HG03565 (cell line): ENCODE data around the gene PPFIBP2.
A peak's percentile ranks its signal among the peaks of the same experiment; 100 is the strongest.
"Not testable (repeated sequence)": the region's sequence is repeated elsewhere in the genome, so short reads cannot be mapped to it uniquely, and the experiment has no call there.

Experiments used
- ATAC-seq: cut with Tn5 transposase; IDR thresholded peaks from one replicate; pipeline ENCODE4 v1.9.1; 2021; ENCODE audit warnings: mild to moderate bottlenecking, moderate library complexity; ENCODE audit not compliant: unreplicated experiment

The PPFIBP2 gene

GRCh38 chr11:7655253-7656217, 141.7 kb downstream of the PPFIBP2 start:
- no peak for ATAC-seq

DNA sequence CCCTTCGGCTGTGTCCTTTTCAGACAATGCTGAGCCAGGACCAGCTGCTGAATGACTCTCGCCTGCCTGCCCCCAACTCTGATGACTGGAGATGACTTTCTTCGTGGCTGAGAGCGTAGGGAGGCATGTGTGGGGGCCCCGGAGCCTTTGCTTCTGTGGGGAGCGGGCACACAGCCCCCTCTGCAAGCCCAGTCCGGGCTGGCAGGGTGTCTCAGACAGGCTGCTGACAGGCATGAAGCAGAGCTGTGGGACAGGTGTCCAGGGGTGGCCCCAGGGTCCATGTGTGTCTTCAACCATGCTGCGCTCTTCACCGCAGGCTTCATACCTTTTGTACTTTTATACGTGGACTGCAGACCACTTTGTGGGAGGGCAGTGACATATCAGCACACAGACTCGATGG, 142.9 kb downstream of the PPFIBP2 start:
- no peak for ATAC-seq

DNA sequence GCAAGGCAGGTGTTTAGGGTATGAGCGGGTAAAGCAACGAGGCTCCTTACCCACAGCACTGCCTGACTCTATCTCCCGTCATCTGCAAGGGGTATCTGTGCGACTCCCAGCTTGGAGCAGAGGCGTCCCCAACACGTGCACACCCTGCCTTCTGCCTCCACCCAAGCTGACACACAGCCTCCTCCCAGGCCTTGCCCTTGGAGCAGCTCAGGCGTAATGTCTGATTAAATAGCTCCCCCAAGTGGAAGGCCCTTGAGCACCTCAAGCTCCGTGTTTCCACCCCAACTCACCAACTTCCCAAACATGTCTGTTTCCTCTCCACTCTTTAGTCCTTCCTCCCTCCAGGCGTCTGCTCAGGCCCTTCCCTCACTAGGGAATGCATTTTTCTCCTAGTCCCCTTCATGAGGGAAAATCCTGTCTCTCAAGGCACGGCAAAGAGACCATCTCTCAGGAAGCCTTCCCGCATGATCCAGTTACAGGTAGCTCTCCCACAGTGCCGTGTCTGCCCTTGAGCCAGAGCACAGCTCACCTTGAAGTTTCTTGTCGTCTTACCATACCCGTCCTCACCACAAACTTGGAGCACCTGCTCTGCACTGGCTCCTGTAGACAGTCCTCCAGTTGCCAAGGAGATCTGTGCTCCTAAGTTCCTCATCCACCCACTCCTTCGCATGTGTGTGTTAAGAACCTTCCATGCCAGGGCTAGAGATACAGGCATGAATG, 143.7 kb downstream of the PPFIBP2 start:
- no peak for ATAC-seq

DNA sequence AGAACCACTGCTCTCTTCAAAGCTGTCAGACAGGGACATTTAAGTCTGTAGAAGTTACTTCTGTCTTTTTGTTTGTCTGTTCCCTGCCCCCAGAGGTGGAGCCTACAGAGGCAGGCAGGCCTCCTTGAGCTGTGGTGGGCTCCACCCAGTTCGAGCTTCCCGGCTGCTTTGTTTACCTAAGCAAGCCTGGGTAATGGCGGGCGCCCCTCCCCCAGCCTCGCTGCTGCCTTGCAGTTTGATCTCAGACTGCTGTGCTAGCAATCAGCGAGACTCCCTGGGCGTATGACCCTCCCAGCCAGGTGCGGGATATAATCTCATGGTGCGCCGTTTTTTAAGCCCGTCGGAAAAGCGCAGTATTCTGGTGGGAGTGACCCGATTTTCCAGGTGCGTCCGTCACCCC, 149.7 kb downstream of the PPFIBP2 start:
- not testable (repeated sequence) for ATAC-seq

DNA sequence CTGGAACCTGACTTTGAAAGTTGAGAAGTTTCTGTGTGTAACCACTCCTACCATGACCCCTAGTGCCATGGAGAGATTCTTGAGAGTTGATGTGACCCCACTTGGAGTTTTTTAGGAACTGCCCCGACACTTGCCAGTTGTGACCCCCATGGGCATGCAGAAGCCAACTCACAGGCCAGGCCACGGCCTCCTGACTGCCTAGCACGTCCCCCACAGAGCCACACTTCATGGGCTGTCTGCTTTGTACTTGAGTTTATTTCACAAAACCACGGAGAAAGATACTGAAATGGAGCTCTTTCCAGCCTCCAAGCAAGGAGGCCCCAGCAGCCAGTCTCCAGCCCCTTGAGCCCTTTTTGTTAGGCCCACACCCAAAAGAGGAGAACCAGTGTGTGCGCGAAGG, 151.1 kb downstream of the PPFIBP2 start:
- no peak for ATAC-seq

DNA sequence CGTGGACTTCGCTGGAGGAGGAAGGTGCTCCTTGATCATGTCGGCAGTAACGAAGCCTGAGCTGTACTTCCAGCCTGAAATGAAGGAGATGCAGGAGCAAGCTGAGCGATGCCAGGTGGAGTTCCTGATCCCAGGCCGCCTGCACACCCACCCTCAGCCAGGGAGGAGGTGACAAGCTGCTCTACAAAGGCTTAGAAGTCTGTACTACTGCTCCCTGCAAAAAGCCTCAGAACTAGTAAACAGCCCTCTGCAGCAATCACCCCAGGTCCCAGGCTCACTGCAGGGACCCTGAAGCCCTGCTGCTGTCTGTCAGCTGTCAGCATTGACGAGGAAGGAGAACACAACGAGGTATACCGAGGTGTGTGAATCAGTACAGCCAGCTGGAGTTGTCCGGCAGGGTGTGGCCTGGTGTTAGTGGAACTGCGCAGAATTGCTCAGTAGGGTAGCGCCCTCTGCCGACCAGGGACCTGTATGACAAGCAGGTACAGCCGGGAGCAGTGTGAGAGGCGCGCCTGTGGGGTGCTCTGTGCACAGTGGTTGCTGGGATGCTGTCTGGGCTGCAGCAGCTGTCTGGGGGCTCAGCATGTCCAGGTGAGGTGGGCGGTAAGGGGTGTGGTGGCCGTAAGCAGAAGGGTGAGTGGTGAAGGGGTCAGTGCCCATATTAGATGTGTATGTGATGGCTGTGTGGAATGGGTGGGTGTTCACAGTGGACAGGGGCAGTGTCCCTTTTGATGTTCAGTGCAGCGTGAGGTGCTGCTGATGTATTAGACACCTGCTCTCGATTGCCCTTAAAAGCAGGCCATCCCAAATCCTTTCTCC, 151.9 kb downstream of the PPFIBP2 start:
- ATAC-seq, result peak; percentile 92

- no peak for ATAC-seq
Measured at GRCh38 chr11:7666292-7666866, 152.6 kb downstream of the PPFIBP2 start.

DNA sequence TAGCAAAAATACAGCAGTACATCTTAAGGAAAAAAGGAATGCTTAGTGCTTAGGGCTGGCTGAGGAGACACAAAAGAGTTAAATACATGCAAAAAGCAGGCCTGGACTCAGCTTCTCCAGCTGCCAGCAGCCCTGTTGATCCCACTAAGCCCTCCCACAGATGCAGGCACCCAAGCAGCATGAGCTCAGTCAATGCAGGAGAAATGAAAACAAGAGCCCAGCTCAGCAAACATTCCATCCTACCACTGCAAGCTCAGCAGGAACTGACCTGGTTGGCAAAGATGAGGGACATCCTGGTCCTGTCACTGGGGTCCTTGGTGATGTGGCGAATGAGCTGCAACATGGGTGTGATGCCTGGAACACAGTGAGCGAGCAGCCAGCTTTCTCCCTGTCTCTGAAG, 153.7 kb downstream of the PPFIBP2 start:
- no peak for ATAC-seq

DNA sequence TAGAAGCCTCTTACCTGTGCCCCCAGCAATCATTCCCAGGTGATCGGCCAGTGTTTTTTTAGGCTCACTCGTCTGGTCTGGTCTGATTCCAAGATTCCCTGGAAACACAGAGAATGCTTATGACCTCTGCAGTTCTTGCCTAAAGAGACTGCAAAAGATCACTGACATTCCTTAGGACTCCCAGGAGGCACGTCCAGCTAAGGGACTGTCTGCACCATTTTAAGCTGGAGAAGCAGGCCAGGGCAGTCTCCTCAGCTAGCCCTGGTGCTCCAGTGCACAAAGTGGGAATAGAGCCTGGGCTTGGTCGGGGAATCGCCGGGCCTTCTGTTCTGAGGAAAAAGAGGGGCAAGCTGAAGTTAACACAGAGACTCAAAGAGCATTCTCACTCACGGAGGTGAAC, 154.7 kb downstream of the PPFIBP2 start:
- ATAC-seq, result no peak

DNA sequence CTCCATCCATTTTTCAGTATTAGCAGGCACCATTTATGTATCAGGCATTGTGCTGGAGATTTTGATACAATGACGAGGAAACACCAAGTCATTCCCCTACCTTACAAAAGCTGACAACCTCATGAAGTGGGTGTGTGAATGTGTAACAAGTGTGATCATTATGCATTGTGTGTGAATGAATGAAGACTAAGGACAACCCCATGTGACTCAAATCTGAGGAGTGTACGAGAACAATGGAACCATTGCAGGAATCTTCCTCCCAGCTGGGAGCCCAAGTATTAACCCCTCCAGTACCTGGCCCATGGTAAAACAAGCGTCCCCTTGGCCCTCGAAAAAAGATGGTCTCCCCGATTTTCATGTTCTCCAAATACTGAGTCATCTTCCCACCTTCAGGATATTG, 155.1 kb downstream of the PPFIBP2 start:
- no peak for ATAC-seq

- no peak for ATAC-seq
Measured at GRCh38 chr11:7670641-7671040, 156.8 kb downstream of the PPFIBP2 start.

GRCh38 chr11:7671347-7672215, 157.8 kb downstream of the PPFIBP2 start:
- peak; percentile 67 for ATAC-seq

DNA sequence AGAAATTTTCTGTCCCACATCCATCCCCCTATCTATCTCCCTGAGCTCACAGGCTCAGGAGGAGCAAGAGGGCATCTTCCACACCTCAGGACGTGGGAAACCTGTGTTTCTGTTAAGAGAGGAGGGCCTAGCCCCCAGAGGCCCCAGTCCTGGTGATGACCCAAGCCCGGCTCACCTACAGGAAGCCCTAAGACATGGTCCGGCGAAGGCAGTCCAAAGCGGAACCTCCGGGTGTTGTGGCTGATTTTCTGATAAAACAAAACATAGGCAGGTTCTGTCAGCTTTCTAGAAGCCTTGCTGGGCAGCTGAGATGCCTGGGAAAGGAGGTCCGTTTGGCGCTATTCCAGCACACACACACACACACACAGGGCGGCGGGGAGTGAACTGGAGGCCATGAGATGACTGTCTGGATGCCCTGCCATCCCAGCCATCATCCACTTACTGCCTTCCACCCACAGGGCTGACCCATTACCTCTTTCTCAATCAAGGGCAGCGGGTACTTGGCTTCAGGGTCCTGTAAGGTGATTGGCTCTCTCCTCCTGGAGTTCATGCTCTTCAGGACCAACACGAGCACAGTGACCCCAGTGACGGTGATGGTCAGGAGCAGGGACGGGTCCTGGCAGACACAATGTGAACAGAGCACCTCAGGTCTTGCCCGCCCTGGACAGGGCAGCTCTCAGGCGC, 158.6 kb downstream of the PPFIBP2 start:
- ATAC-seq, result no peak

- no peak for ATAC-seq
Measured at GRCh38 chr11:7672960-7673723, 159.3 kb downstream of the PPFIBP2 start, which contains the start of gene CYB5R2. TSS of gene CYB5R2 (minus strand) at chr11:7673500. CDS start at chr11:7672825, 675 bp downstream.

GRCh38 chr11:7673724-7674434, 160.1 kb downstream of the PPFIBP2 start:
- ATAC-seq, result no peak

- no peak for ATAC-seq
Measured at GRCh38 chr11:7675631-7676030, 161.8 kb downstream of the PPFIBP2 start.

DNA sequence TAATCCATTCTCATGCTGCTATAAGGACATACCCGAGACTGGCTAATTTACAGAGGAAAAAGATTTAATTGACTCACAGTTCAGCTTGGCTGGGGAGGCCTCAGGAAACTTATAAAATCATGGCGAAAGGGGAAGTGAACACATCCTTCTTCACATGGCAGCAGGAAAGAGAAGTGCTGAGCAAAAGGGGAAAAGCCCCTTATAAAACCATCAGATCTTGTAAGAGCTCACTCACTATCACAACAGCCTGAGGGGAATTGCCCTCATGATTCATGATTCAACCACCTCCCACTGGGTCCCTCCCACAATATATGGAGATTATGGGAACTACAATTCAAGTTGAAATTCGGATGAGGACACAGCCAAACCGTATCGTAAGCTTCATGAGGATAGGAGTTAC, 163.3 kb downstream of the PPFIBP2 start:
- no peak for ATAC-seq

DNA sequence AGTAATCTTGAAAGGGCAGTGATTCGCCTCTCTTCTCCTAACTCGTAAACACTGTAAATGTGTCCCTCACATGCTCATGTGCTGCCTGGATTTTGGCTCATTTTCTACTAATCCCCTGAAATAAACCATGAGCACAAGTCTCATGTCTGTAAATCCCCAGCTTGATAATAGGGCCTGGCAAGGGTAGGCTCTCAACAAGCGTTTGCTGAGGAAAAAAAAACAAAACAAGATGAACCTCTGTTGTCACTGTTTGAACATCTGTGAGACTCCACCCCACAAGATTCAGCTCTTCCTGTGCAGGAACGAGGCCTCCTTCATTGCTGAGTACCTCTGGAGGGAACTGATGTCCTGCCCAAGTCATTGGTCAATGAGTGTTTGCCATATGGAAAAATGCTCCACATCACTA, 164.0 kb downstream of the PPFIBP2 start:
- no peak for ATAC-seq
